Effector CD8-positive, alpha-beta T cell (primary cell): ENCODE data around the gene PLEKHA8.

ENCODE experiments used
- DNase-seq: peaks from one replicate; lab custom pipeline; 2025; lab: John Stamatoyannopoulos, UW

Gene PLEKHA8

GRCh38 chr7:30168835-30169573, 140.8 kb downstream of the PLEKHA8 start:
- no peak for DNase-seq

- no peak for DNase-seq
Observed at GRCh38 chr7:30169579-30169978, 141.4 kb downstream of the PLEKHA8 start.

- DNase-seq: no peak
Observed at GRCh38 chr7:30170476-30171205, 142.4 kb downstream of the PLEKHA8 start.

GRCh38 chr7:30171766-30172447, 143.7 kb downstream of the PLEKHA8 start:
- DNase-seq: no peak

GRCh38 chr7:30172451-30172850, 144.2 kb downstream of the PLEKHA8 start:
- no peak for DNase-seq

GRCh38 chr7:30173058-30173897, 145.1 kb downstream of the PLEKHA8 start:
- DNase-seq: no peak

- DNase-seq: no peak
Observed at GRCh38 chr7:30175180-30175579, 147.0 kb downstream of the PLEKHA8 start.

- DNase-seq: no peak
Observed at GRCh38 chr7:30175636-30176147, 147.5 kb downstream of the PLEKHA8 start.

GRCh38 chr7:30176463-30177109, 148.4 kb downstream of the PLEKHA8 start:
- DNase-seq: no peak

- DNase-seq: no peak
Observed at GRCh38 chr7:30177186-30177585, 149.0 kb downstream of the PLEKHA8 start.

GRCh38 chr7:30177965-30178364, 149.8 kb downstream of the PLEKHA8 start:
- DNase-seq: no peak

- no peak for DNase-seq
Observed at GRCh38 chr7:30178748-30179436, 150.7 kb downstream of the PLEKHA8 start.
